ENCODE data around the gene FAM3A.

GRCh38 chrX:154502098-154502497, 13.9 kb downstream of the FAM3A start:
- TF ChIP-seq ZFP3 (CRISPR knock-in tag; IDR thresholded peaks at IDR 0.05) (no peak), ARNTL (CRISPR knock-in tag; IDR thresholded peaks at IDR 0.05; ENCODE audit: borderline replicate concordance, low read depth) (no peak), CREB5 (CRISPR knock-in tag; IDR thresholded peaks at IDR 0.05; ENCODE audit: low read depth) (no peak), PATZ1 (CRISPR knock-in tag; IDR thresholded peaks at IDR 0.05; ENCODE audit: borderline replicate concordance) (no peak)
